RWPE2 (cell line): Measurements from ENCODE around the gene CACNA1D.
A peak's percentile ranks its signal among the peaks of the same experiment; 100 is the strongest.

Experiments
- ATAC-seq: fragments of 200-7000 bp; cut with Tn5 transposase; 3 replicates; pipeline ENCODE4 v1.9.1; 2021; ENCODE audit warnings: low read depth
- DNase-seq: peaks from one replicate; pipeline ENCODE4 v3.0.0-alpha.2; 2020; ENCODE audit warnings: low spot score
- H3K27ac ChIP-seq: fragments of 450-650 bp; 2 replicates; pipeline ENCODE4 v1.5.1; 2017; ENCODE audit warnings: mild to moderate bottlenecking; ENCODE audit not compliant: poor library complexity, severe bottlenecking
- H3K27me3 ChIP-seq: fragments of 250-450 bp; sonication (Bioruptor Pico); 2 replicates; pipeline ENCODE4 v1.5.1; 2021; ENCODE audit warnings: mild to moderate bottlenecking, moderate library complexity; ENCODE audit not compliant: insufficient read depth, poor library complexity, severe bottlenecking
- H3K36me3 ChIP-seq: fragments of 250-450 bp; sonication (Bioruptor Pico); 2 replicates; pipeline ENCODE4 v1.5.1; 2020; ENCODE audit warnings: low read depth, mild to moderate bottlenecking, moderate library complexity
- H3K4me1 ChIP-seq: fragments of 250-450 bp; sonication (Bioruptor Pico); 2 replicates; pipeline ENCODE4 v1.5.1; 2021; ENCODE audit warnings: mild to moderate bottlenecking, moderate library complexity; ENCODE audit not compliant: insufficient read depth, poor library complexity, severe bottlenecking
- H3K4me3 ChIP-seq: fragments of 250-450 bp; sonication (Bioruptor Pico); 2 replicates; pipeline ENCODE4 v1.5.1; 2021; ENCODE audit warnings: mild to moderate bottlenecking, moderate library complexity; ENCODE audit not compliant: severe bottlenecking
- H3K9me3 ChIP-seq: fragments of 250-450 bp; sonication (Bioruptor Pico); 2 replicates; pipeline ENCODE4 v1.5.1; 2021; ENCODE audit warnings: mild to moderate bottlenecking, moderate library complexity; ENCODE audit not compliant: severe bottlenecking
- CTCF ChIP-seq: fragments of 450-650 bp; IDR thresholded peaks from one replicate; pipeline ENCODE4 v1.5.1; 2017; ENCODE audit warnings: mild to moderate bottlenecking, moderate library complexity; ENCODE audit not compliant: poor library complexity, severe bottlenecking

The CACNA1D gene

GRCh38 chr3:53525765-53526703 is 31.6 kb downstream of the CACNA1D start:
- Histone ChIP-seq H3K36me3 (no peaks in the 10 kb centered on the region), H3K4me1 (no peaks in the 10 kb centered on the region), H3K9me3 (no peaks in the 10 kb centered on the region), H3K27me3 (peaks cover 4% of the 10 kb centered on the region), H3K4me3 (no peak overlapping the region), H3K27ac (no peak overlapping the region)
- no peak for TF ChIP-seq CTCF
- no peak for DNase-seq
- no peak for ATAC-seq

- peaks cover 4% of the 10 kb centered on the region for H3K27me3 ChIP-seq
- DNase-seq (no peak), ATAC-seq (no peak)
- H3K4me3 ChIP-seq = no peak overlapping the region
- H3K9me3 ChIP-seq = no peaks in the 10 kb centered on the region
- TF ChIP-seq CTCF = no peak
- no peaks in the 10 kb centered on the region for H3K36me3 ChIP-seq
- H3K27ac ChIP-seq = no peak overlapping the region
- no peaks in the 10 kb centered on the region for H3K4me1 ChIP-seq
Measured at GRCh38 chr3:53526704-53527055, 32.3 kb downstream of the CACNA1D start.

GRCh38 chr3:53530205-53530604 is 35.8 kb downstream of the CACNA1D start:
- H3K36me3 ChIP-seq = no peaks in the 10 kb centered on the region
- peaks cover 8% of the 10 kb centered on the region for H3K27me3 ChIP-seq
- DNase-seq (no peak), ATAC-seq (no peak)
- no peaks in the 10 kb centered on the region for H3K9me3 ChIP-seq
- TF ChIP-seq CTCF = no peak
- H3K4me3 ChIP-seq = no peak overlapping the region
- no peak overlapping the region for H3K27ac ChIP-seq
- H3K4me1 ChIP-seq = no peaks in the 10 kb centered on the region

GRCh38 chr3:53531749-53532148 is 37.3 kb downstream of the CACNA1D start:
- Histone ChIP-seq H3K27ac (no peak overlapping the region), H3K9me3 (no peaks in the 10 kb centered on the region), H3K27me3 (peaks cover 11% of the 10 kb centered on the region), H3K4me3 (no peak overlapping the region), H3K36me3 (no peaks in the 10 kb centered on the region), H3K4me1 (no peaks in the 10 kb centered on the region)
- peak; percentile 23 for TF ChIP-seq CTCF
- ATAC-seq (peak; percentile 55; the same call in 2 of the 3 replicates), DNase-seq (no peak)

GRCh38 chr3:53533472-53533871 is 39.1 kb downstream of the CACNA1D start:
- Histone ChIP-seq H3K4me1 (no peaks in the 10 kb centered on the region), H3K9me3 (no peaks in the 10 kb centered on the region), H3K36me3 (no peaks in the 10 kb centered on the region), H3K27me3 (peaks cover 11% of the 10 kb centered on the region), H3K27ac (no peak overlapping the region), H3K4me3 (no peak overlapping the region)
- no peak for TF ChIP-seq CTCF
- no peak for DNase-seq
- ATAC-seq = no peak
